Thoracic aorta (tissue), 2 donors: Measurements from ENCODE around the gene CELF5. TPM values are rescaled to one million over a fixed set of nuclear protein-coding genes. Genes with fewer than 3 reads are reported as not detected.
A peak's percentile ranks its signal among the peaks of the same experiment; 100 is the strongest.
"Not testable (repeated sequence)": the region's sequence is repeated elsewhere in the genome, so short reads cannot be mapped to it uniquely, and the experiment has no call there.

Experiments
- ATAC-seq: fragments of 150-250 bp; one replicate; pipeline ENCODE4 v1.8.0; 2017; ENCODE audit warnings: low read depth; ENCODE audit not compliant: insufficient number of reproducible peaks, low FRiP score
- DNase-seq: peaks from one replicate; pipeline ENCODE4 v3.0.0-alpha.2; 2020; ENCODE audit warnings: low spot score
- H3K27ac ChIP-seq, 2 donors: fragments of 200-600 bp; sonication (generic); 1 replicate in 1 of 2; 2 replicates in 1 of 2; pipeline ENCODE4 v1.5.1; 2016; ENCODE audit warnings: mild to moderate bottlenecking in 2 of 2, moderate library complexity in 2 of 2
- H3K27me3 ChIP-seq: fragments of 200-600 bp; sonication (generic); replicated peaks from 2 replicates; pipeline ENCODE4 v1.6.0; 2016; ENCODE audit warnings: mild to moderate bottlenecking; ENCODE audit not compliant: insufficient read depth
- H3K36me3 ChIP-seq: fragments of 200-600 bp; sonication (generic); one replicate; pipeline ENCODE4 v1.5.1; 2016
- H3K4me1 ChIP-seq, 2 donors: fragments of 200-600 bp; sonication (generic); 1 replicate in 1 of 2; 2 replicates in 1 of 2; pipeline versions ENCODE4 v1.5.1 to v1.6.0; 2016; ENCODE audit warnings: low read depth in 2 of 2, mild to moderate bottlenecking in 1 of 2; ENCODE audit not compliant: control insufficient read depth in 1 of 2
- H3K4me3 ChIP-seq: fragments of 200-600 bp; sonication (generic); 2 replicates; pipeline ENCODE4 v1.5.1; 2016; ENCODE audit warnings: mild to moderate bottlenecking
- H3K9me3 ChIP-seq: fragments of 200-600 bp; sonication (generic); 2 replicates; pipeline ENCODE4 v1.5.1; 2016
- total RNA-seq, 2 donors: library from RNA; depleted of rRNA; stranded (reverse); fragments of >200 nt; gene quantifications; one replicate each; pipeline versions ENCODE4 v1.1.0 to v1.2.3, GENCODE V29; 2016
- TF ChIP-seq, protein P1 (sequence below): fragments of 200-600 bp; sonication (generic); IDR thresholded peaks from one replicate; pipeline ENCODE4 v1.5.1; 2019; ENCODE audit warnings: antibody characterized with exemption

The CELF5 gene
- total RNA-seq, 2 donors from 2014 or later = not detected

DNA sequence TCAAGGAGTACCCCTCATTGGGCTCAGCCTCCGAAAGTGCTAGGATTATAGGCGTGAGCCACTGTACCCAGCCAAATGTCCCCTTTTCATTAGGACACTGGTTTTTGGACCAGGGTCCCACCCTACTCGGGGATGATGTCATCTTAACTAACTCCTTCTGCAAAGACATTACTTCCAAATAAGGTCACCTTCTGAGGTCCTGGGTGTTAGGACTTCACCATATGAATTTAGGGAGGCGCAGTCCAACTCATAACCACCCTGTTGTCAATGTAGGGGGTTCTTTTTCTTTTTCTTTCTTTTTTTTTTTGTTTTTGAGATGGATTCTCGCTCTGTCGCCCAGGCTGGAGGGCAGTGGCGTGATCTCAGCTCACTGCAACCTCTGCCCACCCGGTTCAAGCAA lies 109.2 kb downstream of the CELF5 start:
- H3K9me3 ChIP-seq = no peaks in the 10 kb centered on the region
- peaks cover 32 to 58% of the 10 kb centered on the region in 2 donors for H3K4me1 ChIP-seq
- H3K4me3 ChIP-seq = no peak overlapping the region
- TF ChIP-seq, protein P1, sequence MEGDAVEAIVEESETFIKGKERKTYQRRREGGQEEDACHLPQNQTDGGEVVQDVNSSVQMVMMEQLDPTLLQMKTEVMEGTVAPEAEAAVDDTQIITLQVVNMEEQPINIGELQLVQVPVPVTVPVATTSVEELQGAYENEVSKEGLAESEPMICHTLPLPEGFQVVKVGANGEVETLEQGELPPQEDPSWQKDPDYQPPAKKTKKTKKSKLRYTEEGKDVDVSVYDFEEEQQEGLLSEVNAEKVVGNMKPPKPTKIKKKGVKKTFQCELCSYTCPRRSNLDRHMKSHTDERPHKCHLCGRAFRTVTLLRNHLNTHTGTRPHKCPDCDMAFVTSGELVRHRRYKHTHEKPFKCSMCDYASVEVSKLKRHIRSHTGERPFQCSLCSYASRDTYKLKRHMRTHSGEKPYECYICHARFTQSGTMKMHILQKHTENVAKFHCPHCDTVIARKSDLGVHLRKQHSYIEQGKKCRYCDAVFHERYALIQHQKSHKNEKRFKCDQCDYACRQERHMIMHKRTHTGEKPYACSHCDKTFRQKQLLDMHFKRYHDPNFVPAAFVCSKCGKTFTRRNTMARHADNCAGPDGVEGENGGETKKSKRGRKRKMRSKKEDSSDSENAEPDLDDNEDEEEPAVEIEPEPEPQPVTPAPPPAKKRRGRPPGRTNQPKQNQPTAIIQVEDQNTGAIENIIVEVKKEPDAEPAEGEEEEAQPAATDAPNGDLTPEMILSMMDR = no peak
- DNase-seq = no peak
- H3K27ac ChIP-seq = peak overlapping the region in 1 of 2 donors; percentile 11
- no peaks in the 10 kb centered on the region for H3K27me3 ChIP-seq
- ATAC-seq = no peak
- H3K36me3 ChIP-seq = no peaks in the 10 kb centered on the region

- DNase-seq, H3K4me3 ChIP-seq, H3K27me3 ChIP-seq, H3K36me3 ChIP-seq, H3K9me3 ChIP-seq, ATAC-seq: not testable (repeated sequence)
- peaks cover 35 to 62% of the 10 kb centered on the region in 2 donors for H3K4me1 ChIP-seq
- H3K27ac ChIP-seq = peak overlapping the region; percentile 92 to 99
Observed at GRCh38 chr19:3334749-3335430, 110.4 kb downstream of the CELF5 start.

DNA sequence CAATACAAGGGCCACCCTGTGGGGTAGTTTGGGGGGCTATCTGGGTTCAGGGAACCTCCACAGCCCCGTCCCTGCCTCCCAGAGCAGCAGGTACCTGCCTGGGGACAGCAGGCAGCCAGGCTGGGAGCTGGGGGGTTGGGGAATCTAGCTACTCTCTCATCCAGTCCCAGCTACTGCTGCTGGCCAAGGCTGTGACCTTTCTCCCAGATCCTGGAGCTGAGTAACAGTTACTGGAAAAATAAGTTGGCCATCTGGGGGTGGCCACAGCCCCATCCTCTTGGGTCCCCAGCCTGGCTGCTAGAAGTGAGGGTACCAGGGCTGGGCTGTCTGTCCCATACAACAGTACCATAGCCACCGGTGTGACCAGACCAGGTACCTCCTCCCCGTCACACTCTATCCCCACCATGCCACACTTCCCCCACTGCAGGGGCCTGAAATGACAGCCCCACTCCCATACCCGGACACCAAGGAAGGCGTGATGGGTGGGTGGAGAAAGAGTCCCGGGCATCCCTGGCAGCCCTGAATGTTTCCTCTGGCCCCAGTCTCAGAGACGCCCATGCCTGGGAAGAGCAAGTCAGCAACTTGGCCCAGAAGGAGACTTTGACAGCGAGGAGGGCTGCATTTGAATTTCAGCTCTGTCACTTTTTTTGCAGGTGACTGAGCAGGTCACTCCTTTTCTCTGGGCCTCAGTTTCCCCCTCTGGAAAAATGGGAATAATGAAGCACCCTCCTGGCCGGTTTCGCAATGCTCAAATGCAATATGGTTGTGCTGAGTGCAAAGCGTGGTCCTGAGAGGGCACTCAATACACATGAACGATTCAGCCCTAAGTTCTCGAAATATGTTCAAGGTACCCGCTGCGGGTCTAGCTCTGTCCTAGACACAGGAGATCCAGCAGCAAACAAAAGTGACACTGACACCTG lies 111.2 kb downstream of the CELF5 start:
- ATAC-seq = no peak

GRCh38 chr19:3336351-3336679 lies 111.9 kb downstream of the CELF5 start:
- no peak for ATAC-seq
- H3K36me3 ChIP-seq = no peaks in the 10 kb centered on the region
- peaks cover 35 to 62% of the 10 kb centered on the region in 2 donors for H3K4me1 ChIP-seq
- H3K4me3 ChIP-seq = peak overlapping the region; percentile 27
- H3K9me3 ChIP-seq = no peaks in the 10 kb centered on the region
- no peaks in the 10 kb centered on the region for H3K27me3 ChIP-seq
- peak overlapping the region; percentile 92 to 99 for H3K27ac ChIP-seq
- DNase-seq = no peak
- TF ChIP-seq, protein P1 = no peak

More for the DNA sequence above, 111.2 kb downstream of the CELF5 start:
- H3K9me3 ChIP-seq = no peaks in the 10 kb centered on the region
- DNase-seq = peak; percentile 31
- H3K4me3 ChIP-seq = peak overlapping the region; percentile 27
- peaks cover 35 to 62% of the 10 kb centered on the region in 2 donors for H3K4me1 ChIP-seq
- TF ChIP-seq, protein P1 = no peak
- no peaks in the 10 kb centered on the region for H3K27me3 ChIP-seq
- no peaks in the 10 kb centered on the region for H3K36me3 ChIP-seq
- peak overlapping the region; percentile 92 to 99 for H3K27ac ChIP-seq

- no peaks in the 10 kb centered on the region for H3K27me3 ChIP-seq
- H3K9me3 ChIP-seq = no peaks in the 10 kb centered on the region
- ATAC-seq = peak; percentile 76
- DNase-seq = peak; percentile 70
- H3K36me3 ChIP-seq = no peaks in the 10 kb centered on the region
- H3K4me3 ChIP-seq = peak overlapping the region; percentile 31
- TF ChIP-seq, protein P1 = no peak
- H3K27ac ChIP-seq = peak overlapping the region; percentile 92 to 99
- peaks cover 35 to 62% of the 10 kb centered on the region in 2 donors for H3K4me1 ChIP-seq
Observed at GRCh38 chr19:3336680-3337523, 112.4 kb downstream of the CELF5 start.
